ENCODE results near the gene ATP11B. TPM values are rescaled to one million over a fixed set of nuclear protein-coding genes. Genes with fewer than 3 reads are reported as not detected.

ATP11B gene
- total and polyA plus RNA-seq, 3 donors from 2014 or later, result 65.8 to 138 (median 114) TPM

GRCh38 chr3:182910936-182911781 lies 117.9 kb downstream of the ATP11B start:
- no peaks in the 10 kb centered on the region for H3K27me3 ChIP-seq
- whole genome bisulfite sequencing, 2 donors, result 91% methylated on average over 5 of the region's 5 CpGs

GRCh38 chr3:182911782-182912111 lies 118.4 kb downstream of the ATP11B start:
- intact Hi-C loops (cut with DNase I; ENCODE audit: low total_unique reads), result no loop called here
- 62 to 77% methylated on average over 5 of the region's 5 CpGs for WGBS, 2 donors
- Histone ChIP-seq H3K27ac (no peak overlapping the region), H3K4me1 (no peaks in the 10 kb centered on the region), H3K4me3 (no peak overlapping the region), H3K27me3 (no peaks in the 10 kb centered on the region), H3K36me3 (ENCODE audit: low read depth, missing control alignments) (no peaks in the 10 kb centered on the region), H3K9me3 (no peaks in the 10 kb centered on the region)
- no peak for TF ChIP-seq CTCF (IDR thresholded peaks at IDR 0.05)
- TF ChIP-seq POLR2A (IDR thresholded peaks at IDR 0.05), result no peak
- DNase-seq, result no peak

More at GRCh38 chr3:182910936-182911781, 117.9 kb downstream of the ATP11B start:
- no peak for TF ChIP-seq CTCF (IDR thresholded peaks at IDR 0.05)
- no peak for TF ChIP-seq POLR2A (IDR thresholded peaks at IDR 0.05)
- H3K4me3 ChIP-seq, result no peak overlapping the region
- H3K9me3 ChIP-seq, result no peaks in the 10 kb centered on the region
- no peaks in the 10 kb centered on the region for H3K36me3 ChIP-seq (ENCODE audit: low read depth, missing control alignments)
- intact Hi-C loops (cut with DNase I; ENCODE audit: low total_unique reads), result no loop called here
- H3K27ac ChIP-seq, result no peak overlapping the region
- no peak for DNase-seq
- no peaks in the 10 kb centered on the region for H3K4me1 ChIP-seq

GRCh38 chr3:182912474-182912873 lies 119.2 kb downstream of the ATP11B start:
- H3K27me3 ChIP-seq, result no peaks in the 10 kb centered on the region
- H3K27ac ChIP-seq, result no peak overlapping the region
- no peaks in the 10 kb centered on the region for H3K4me1 ChIP-seq
- TF ChIP-seq POLR2A (IDR thresholded peaks at IDR 0.05), result no peak
- TF ChIP-seq CTCF (IDR thresholded peaks at IDR 0.05), result no peak
- H3K36me3 ChIP-seq (ENCODE audit: low read depth, missing control alignments), result no peaks in the 10 kb centered on the region
- no peaks in the 10 kb centered on the region for H3K9me3 ChIP-seq
- DNase-seq, result no peak
- H3K4me3 ChIP-seq, result no peak overlapping the region
- WGBS, 2 donors, result 71 to 82% methylated on average over 5 of the region's 5 CpGs
- intact Hi-C loops (cut with DNase I; ENCODE audit: low total_unique reads), result no loop called here

- Histone ChIP-seq H3K4me1 (no peaks in the 10 kb centered on the region), H3K36me3 (ENCODE audit: low read depth, missing control alignments) (no peaks in the 10 kb centered on the region), H3K27ac (no peak overlapping the region), H3K9me3 (no peaks in the 10 kb centered on the region), H3K27me3 (no peaks in the 10 kb centered on the region), H3K4me3 (no peak overlapping the region)
- no peak for DNase-seq
- TF ChIP-seq CTCF (IDR thresholded peaks at IDR 0.05) (no peak), POLR2A (IDR thresholded peaks at IDR 0.05) (no peak)
- intact Hi-C loops (cut with DNase I; ENCODE audit: low total_unique reads), result no loop called here
- 76 to 79% methylated on average over 4 of the region's 4 CpGs for WGBS, 2 donors
These were observed 120.6 kb downstream of the ATP11B start for GRCh38 chr3:182913889-182914288.

- no peak for TF ChIP-seq POLR2A (IDR thresholded peaks at IDR 0.05)
- TF ChIP-seq CTCF (IDR thresholded peaks at IDR 0.05), result no peak
- Histone ChIP-seq H3K4me1 (no peaks in the 10 kb centered on the region), H3K27ac (no peak overlapping the region), H3K36me3 (ENCODE audit: low read depth, missing control alignments) (no peaks in the 10 kb centered on the region), H3K27me3 (no peaks in the 10 kb centered on the region), H3K4me3 (no peak overlapping the region), H3K9me3 (no peaks in the 10 kb centered on the region)
- DNase-seq, result no peak
- intact Hi-C loops (cut with DNase I; ENCODE audit: low total_unique reads), result no loop called here
- WGBS, 2 donors, result 91 to 96% methylated on average over 1 of the region's 1 CpG
These were observed 121.0 kb downstream of the ATP11B start for GRCh38 chr3:182914341-182914740.
